Upper lobe of left lung (tissue), 4 donors: ENCODE results near the gene ZMIZ2.

Experiments used
- POLR2A ChIP-seq, 4 donors: fragments of 450-650 bp; IDR thresholded peaks; one replicate each; pipeline ENCODE4 v1.5.1; 2016 to 2017; ENCODE audit warnings: antibody characterized with exemption in 4 of 4, mild to moderate bottlenecking in 2 of 4
- POLR2AphosphoS5 ChIP-seq, 2 donors: sonication (generic); formaldehyde crosslinking; IDR thresholded peaks; one replicate each; pipeline ENCODE4 v1.5.1; 2017; ENCODE audit warnings: antibody characterized with exemption in 2 of 2
- TF ChIP-seq, protein P1 (sequence below), 6 experiments: fragments of 450-650 bp in 4 of 6; fragments of 200-600 bp in 2 of 6; sonication (generic) in 2 of 6; IDR thresholded peaks; one replicate each; pipeline ENCODE4 v1.5.1; 2016 to 2019; ENCODE audit warnings: antibody characterized with exemption in 6 of 6

DNA sequence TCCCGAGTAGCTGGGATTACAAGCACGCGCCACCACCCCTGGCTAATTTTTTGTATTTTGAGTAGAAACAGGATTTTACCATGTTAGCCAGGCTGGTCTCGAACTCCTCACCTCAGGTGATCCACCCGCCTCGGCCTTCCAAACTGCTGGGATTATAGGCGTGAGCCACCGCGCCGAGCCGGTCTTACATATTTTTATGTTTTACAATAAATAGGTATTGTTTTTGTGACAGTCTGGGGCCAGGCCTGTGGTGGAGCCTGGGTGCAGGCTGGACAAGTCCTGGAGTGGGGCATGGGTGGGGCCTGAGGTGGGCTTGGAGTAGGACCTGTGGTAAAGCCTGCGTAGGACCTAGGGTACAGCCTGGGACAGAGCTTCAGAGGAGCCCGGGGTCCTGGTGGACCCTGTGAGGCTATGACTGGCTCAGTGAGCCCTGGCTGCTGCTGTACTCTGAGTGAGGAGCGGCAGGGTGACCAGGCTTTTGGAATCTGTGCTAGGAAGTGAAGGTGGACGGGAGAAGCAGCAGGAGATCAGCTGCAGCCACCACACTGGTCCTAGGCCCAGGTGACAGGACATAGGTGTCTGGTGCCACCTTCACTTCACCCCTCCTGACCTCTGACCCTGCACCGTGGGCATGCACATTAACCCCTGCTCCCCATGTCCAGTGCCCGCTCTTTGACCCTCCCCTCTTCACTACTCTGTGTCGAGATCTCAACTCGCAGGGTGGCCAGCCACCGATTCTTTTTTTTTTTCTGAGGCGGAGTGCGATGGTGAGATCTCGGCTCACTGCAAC lies 9.6 kb upstream of the ZMIZ2 start:
- TF ChIP-seq POLR2AphosphoS5 (IDR thresholded peaks at IDR 0.05) (no peak), POLR2A (IDR thresholded peaks at IDR 0.05) (no peak)
- TF ChIP-seq, protein P1, sequence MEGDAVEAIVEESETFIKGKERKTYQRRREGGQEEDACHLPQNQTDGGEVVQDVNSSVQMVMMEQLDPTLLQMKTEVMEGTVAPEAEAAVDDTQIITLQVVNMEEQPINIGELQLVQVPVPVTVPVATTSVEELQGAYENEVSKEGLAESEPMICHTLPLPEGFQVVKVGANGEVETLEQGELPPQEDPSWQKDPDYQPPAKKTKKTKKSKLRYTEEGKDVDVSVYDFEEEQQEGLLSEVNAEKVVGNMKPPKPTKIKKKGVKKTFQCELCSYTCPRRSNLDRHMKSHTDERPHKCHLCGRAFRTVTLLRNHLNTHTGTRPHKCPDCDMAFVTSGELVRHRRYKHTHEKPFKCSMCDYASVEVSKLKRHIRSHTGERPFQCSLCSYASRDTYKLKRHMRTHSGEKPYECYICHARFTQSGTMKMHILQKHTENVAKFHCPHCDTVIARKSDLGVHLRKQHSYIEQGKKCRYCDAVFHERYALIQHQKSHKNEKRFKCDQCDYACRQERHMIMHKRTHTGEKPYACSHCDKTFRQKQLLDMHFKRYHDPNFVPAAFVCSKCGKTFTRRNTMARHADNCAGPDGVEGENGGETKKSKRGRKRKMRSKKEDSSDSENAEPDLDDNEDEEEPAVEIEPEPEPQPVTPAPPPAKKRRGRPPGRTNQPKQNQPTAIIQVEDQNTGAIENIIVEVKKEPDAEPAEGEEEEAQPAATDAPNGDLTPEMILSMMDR (IDR thresholded peaks at IDR 0.05) = no peak
